ENCODE measurements around the gene STK35. TPM values are rescaled to one million over a fixed set of nuclear protein-coding genes. Genes with fewer than 3 reads are reported as not detected.

The STK35 gene
- total and polyA plus RNA-seq, 9 donors = 5.1 to 20.2 (median 13.2) TPM

- Histone ChIP-seq H3K27ac (no peak overlapping the region), H3K9me3 (no peaks in the 10 kb centered on the region), H3K36me3 (no peaks in the 10 kb centered on the region), H3K27me3 (no peaks in the 10 kb centered on the region), H3K4me1 (ENCODE audit: insufficient read depth) (peaks cover 14% of the 10 kb centered on the region), H3K4me3 (no peak overlapping the region)
- no peak for DNase-seq
- no peak for TF ChIP-seq EP300 (IDR thresholded peaks at IDR 0.05)
- no peak for TF ChIP-seq POLR2A (IDR thresholded peaks at IDR 0.05)
- TF ChIP-seq, protein P1, sequence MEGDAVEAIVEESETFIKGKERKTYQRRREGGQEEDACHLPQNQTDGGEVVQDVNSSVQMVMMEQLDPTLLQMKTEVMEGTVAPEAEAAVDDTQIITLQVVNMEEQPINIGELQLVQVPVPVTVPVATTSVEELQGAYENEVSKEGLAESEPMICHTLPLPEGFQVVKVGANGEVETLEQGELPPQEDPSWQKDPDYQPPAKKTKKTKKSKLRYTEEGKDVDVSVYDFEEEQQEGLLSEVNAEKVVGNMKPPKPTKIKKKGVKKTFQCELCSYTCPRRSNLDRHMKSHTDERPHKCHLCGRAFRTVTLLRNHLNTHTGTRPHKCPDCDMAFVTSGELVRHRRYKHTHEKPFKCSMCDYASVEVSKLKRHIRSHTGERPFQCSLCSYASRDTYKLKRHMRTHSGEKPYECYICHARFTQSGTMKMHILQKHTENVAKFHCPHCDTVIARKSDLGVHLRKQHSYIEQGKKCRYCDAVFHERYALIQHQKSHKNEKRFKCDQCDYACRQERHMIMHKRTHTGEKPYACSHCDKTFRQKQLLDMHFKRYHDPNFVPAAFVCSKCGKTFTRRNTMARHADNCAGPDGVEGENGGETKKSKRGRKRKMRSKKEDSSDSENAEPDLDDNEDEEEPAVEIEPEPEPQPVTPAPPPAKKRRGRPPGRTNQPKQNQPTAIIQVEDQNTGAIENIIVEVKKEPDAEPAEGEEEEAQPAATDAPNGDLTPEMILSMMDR (IDR thresholded peaks at IDR 0.05) = no peak
- intact Hi-C loops (cut with DNase I) = no loop called here
- 55 to 69% (median 65%) methylated on average over 4 of the region's 4 CpGs for WGBS, 3 donors
Measured at GRCh38 chr20:2136275-2136674, 34.6 kb downstream of the STK35 start.

GRCh38 chr20:2137552-2138201 lies 36.0 kb downstream of the STK35 start:
- 77 to 86% (median 84%) methylated on average over 11 of the region's 11 CpGs for WGBS, 3 donors
- intact Hi-C loops (cut with DNase I) = no loop called here
- Histone ChIP-seq H3K4me3 (no peak overlapping the region), H3K27me3 (no peaks in the 10 kb centered on the region), H3K9me3 (no peaks in the 10 kb centered on the region), H3K36me3 (no peaks in the 10 kb centered on the region), H3K4me1 (ENCODE audit: insufficient read depth) (peaks cover 8% of the 10 kb centered on the region), H3K27ac (no peak overlapping the region)
- DNase-seq = no peak
- TF ChIP-seq, protein P1 (IDR thresholded peaks at IDR 0.05) = no peak
- no peak for TF ChIP-seq POLR2A (IDR thresholded peaks at IDR 0.05)
- TF ChIP-seq EP300 (IDR thresholded peaks at IDR 0.05) = no peak

DNA sequence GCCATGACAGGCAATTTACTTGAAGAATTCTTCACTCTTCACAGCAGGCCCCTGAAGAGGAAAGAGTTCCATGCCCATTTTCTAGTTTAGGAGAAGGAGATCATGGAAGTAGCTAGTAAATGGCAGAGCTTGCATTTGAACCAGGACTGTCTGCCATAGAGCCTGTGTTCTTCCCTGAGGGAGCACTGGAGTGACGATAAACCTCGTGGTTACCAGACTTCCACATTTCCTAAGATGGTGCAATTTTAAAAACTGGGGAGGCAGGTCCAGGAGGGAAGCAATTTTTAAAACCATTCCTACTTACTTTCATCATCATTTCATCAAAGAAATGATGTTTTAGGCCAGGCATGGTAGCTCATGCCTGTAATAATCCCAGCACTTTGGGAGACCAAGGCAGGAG lies 36.8 kb downstream of the STK35 start:
- H3K4me3 ChIP-seq = no peak overlapping the region
- no peaks in the 10 kb centered on the region for H3K27me3 ChIP-seq
- H3K36me3 ChIP-seq = no peaks in the 10 kb centered on the region
- intact Hi-C loops (cut with DNase I) = no loop called here
- peaks cover 7% of the 10 kb centered on the region for H3K4me1 ChIP-seq (ENCODE audit: insufficient read depth)
- H3K27ac ChIP-seq = no peak overlapping the region
- no peak for DNase-seq
- WGBS, 3 donors = 70 to 96% (median 94%) methylated on average over 2 of the region's 2 CpGs
- TF ChIP-seq, protein P1 (IDR thresholded peaks at IDR 0.05) = no peak
- TF ChIP-seq EP300 (IDR thresholded peaks at IDR 0.05) (no peak), POLR2A (IDR thresholded peaks at IDR 0.05) (no peak)
- no peaks in the 10 kb centered on the region for H3K9me3 ChIP-seq

DNA sequence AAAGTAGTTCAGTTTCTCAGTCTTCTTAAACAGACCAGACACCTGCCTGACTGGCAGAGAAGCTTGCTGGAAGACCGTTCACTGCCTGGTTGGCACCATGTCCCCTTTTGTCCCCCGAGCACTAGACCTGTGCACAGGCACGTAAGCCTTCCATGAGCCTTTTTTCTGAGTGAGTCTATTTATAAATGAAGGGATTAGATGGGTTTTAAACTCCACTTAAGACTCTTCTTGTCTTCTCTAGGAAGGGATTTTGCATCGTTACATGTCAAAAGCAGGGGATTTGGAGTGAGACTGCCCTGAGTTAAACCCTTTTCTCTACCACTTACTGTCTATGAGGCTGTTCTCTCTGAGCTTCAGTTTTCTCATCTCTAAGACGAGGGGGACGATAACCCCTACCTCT lies 37.6 kb downstream of the STK35 start:
- intact Hi-C loops (cut with DNase I) = no loop called here
- TF ChIP-seq, protein P1 (IDR thresholded peaks at IDR 0.05) = no peak
- TF ChIP-seq POLR2A (IDR thresholded peaks at IDR 0.05) = no peak
- no peak for TF ChIP-seq EP300 (IDR thresholded peaks at IDR 0.05)
- H3K4me3 ChIP-seq = no peak overlapping the region
- H3K9me3 ChIP-seq = no peaks in the 10 kb centered on the region
- peaks cover 3% of the 10 kb centered on the region for H3K4me1 ChIP-seq (ENCODE audit: insufficient read depth)
- 92 to 94% (median 93%) methylated on average over 6 of the region's 6 CpGs for WGBS, 3 donors
- H3K36me3 ChIP-seq = no peaks in the 10 kb centered on the region
- no peak overlapping the region for H3K27ac ChIP-seq
- H3K27me3 ChIP-seq = no peaks in the 10 kb centered on the region
- no peak for DNase-seq

All from ovary (tissue), 9 donors.